ENCODE data around the gene TMEM89.

DNA sequence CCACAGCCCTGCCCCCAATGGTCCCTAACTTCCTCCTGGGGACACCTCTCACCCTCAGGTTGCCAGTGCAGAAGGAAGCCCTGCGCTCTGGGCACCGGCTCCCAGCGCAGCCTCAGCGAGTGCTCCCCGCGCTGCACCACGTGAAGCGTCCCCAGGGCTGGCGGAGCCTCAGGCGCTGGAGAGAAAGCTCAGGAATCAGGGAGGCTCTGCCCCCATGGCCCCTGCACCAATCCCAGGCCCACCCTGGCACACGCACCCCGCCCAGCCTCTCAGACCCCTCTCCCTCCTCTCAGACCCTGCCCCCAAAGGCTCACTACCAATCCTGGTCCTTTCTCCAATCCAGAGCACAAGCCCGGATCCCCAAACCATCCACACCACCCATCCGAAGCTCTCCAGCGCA is 33.3 kb downstream of the TMEM89 start:
- no peak for TF ChIP-seq ZNF274 (IDR thresholded peaks at IDR 0.05; ENCODE audit: low read depth, low read length)
- no peak for TF ChIP-seq YY1 (IDR thresholded peaks at IDR 0.05; ENCODE audit: insufficient read depth, insufficient read length)

Measured in NT2/D1 (cell line).